ENCODE results near the gene ARHGEF18. TPM values are rescaled to one million over a fixed set of nuclear protein-coding genes. Genes with fewer than 3 reads are reported as not detected.
A peak's percentile ranks its signal among the peaks of the same experiment; 100 is the strongest.

ARHGEF18 gene
- total RNA-seq, 1 experiment from 2014 or later = 9.4 TPM

DNA sequence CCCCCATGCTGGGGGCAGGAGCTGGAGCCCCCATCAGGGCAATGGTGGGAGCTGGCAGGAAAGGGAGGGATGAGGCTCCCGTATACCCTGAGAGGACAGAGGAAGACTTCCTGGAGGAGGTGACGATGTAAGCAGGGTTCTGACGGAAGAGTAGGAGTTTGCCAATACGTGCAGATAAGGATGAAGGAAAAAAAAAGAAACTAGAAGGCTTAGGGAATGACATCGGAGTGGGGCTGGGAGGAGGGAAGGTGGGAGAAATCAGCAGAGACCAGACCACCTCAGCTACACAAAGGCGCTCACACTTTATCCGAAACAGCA is 32.3 kb downstream of the ARHGEF18 start:
- Histone ChIP-seq H3K4me3 (ENCODE audit: low read length) (no peak overlapping the region), H3K9me3 (ENCODE audit: low read length) (no peaks in the 10 kb centered on the region), H3K27me3 (ENCODE audit: low read length) (no peaks in the 10 kb centered on the region), H3K9me2 (replicated peaks; ENCODE audit: insufficient read depth, low read length) (no peaks in the 10 kb centered on the region), H4K20me1 (ENCODE audit: insufficient read depth, low read depth, low read length) (no peaks in the 10 kb centered on the region), H3K4me1 (ENCODE audit: low read length) (0 out of 2 replicates have a peak, but pooled peaks cover 5% of the 10 kb centered on the region), H3K27ac (ENCODE audit: low read length) (no peak overlapping the region), H3K4me2 (ENCODE audit: low read depth, low read length, poor library complexity, severe bottlenecking) (no peak overlapping the region), H3K36me3 (ENCODE audit: insufficient read depth, low read length) (no peaks in the 10 kb centered on the region), H3K79me2 (ENCODE audit: low read length) (no peaks in the 10 kb centered on the region), H3K9ac (ENCODE audit: low read length) (no peak overlapping the region), H2AFZ (ENCODE audit: low read length) (no peak overlapping the region)
- DNase-seq = no peak

DNA sequence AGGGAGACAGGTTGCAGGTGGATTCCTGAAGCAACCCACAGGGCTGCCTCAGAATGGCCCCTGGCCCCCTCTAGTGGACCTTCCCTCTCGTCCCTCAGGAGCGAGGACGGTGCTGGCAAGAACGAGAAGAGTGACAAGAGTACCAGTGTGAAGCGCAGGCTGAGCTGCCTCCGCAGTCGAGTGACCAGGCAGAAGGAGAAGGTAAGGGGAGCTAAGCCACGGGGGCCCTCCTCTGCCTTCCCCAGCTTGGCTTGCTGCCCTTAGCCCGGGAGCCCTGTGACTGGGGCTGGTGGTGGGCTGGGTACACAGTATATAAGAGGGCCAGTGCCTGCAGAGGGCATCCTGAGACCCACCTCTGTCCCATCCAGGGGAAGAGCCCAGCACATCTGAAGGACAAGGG is 34.0 kb downstream of the ARHGEF18 start:
- no peaks in the 10 kb centered on the region for H3K9me2 ChIP-seq (replicated peaks; ENCODE audit: insufficient read depth, low read length)
- no peak overlapping the region for H3K4me2 ChIP-seq (ENCODE audit: low read depth, low read length, poor library complexity, severe bottlenecking)
- H3K4me1 ChIP-seq (ENCODE audit: low read length) = 0 out of 2 replicates have a peak, but pooled peaks cover 5% of the 10 kb centered on the region
- no peak overlapping the region for H3K27ac ChIP-seq (ENCODE audit: low read length)
- no peak for DNase-seq
- no peaks in the 10 kb centered on the region for H3K9me3 ChIP-seq (ENCODE audit: low read length)
- no peaks in the 10 kb centered on the region for H3K79me2 ChIP-seq (ENCODE audit: low read length)
- no peaks in the 10 kb centered on the region for H3K27me3 ChIP-seq (ENCODE audit: low read length)
- H3K4me3 ChIP-seq (ENCODE audit: low read length) = no peak overlapping the region
- H4K20me1 ChIP-seq (ENCODE audit: insufficient read depth, low read depth, low read length) = no peaks in the 10 kb centered on the region
- no peak overlapping the region for H3K9ac ChIP-seq (ENCODE audit: low read length)
- no peak overlapping the region for H2AFZ ChIP-seq (ENCODE audit: low read length)
- H3K36me3 ChIP-seq (ENCODE audit: insufficient read depth, low read length) = no peaks in the 10 kb centered on the region

DNA sequence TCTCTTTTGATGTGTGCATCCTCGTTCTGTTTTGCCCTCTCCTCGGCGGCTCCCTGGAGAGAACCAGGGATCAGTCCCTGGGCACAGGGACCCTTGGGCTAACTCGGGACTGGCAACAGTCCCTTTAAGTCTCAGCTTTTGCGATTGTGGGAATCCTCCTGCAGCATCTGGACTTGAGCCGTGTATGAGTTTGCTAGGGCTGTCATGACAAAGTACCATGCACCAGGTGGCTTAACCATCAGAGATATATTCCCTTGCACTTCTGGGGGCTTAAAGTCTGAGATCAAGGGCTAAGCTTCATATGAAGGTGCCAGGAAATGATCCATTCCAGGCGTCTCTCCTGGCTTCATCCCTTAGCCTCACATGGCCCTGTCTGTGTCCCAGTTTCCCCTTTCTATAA is 34.5 kb downstream of the ARHGEF18 start:
- Histone ChIP-seq H3K27ac (ENCODE audit: low read length) (no peak overlapping the region), H3K27me3 (ENCODE audit: low read length) (no peaks in the 10 kb centered on the region), H3K36me3 (ENCODE audit: insufficient read depth, low read length) (no peaks in the 10 kb centered on the region), H4K20me1 (ENCODE audit: insufficient read depth, low read depth, low read length) (no peaks in the 10 kb centered on the region), H2AFZ (ENCODE audit: low read length) (no peak overlapping the region), H3K4me2 (ENCODE audit: low read depth, low read length, poor library complexity, severe bottlenecking) (no peak overlapping the region), H3K79me2 (ENCODE audit: low read length) (no peaks in the 10 kb centered on the region), H3K9me2 (replicated peaks; ENCODE audit: insufficient read depth, low read length) (no peaks in the 10 kb centered on the region), H3K9me3 (ENCODE audit: low read length) (no peaks in the 10 kb centered on the region), H3K4me1 (ENCODE audit: low read length) (0 out of 2 replicates have a peak, but pooled peaks cover 5% of the 10 kb centered on the region), H3K4me3 (ENCODE audit: low read length) (no peak overlapping the region), H3K9ac (ENCODE audit: low read length) (no peak overlapping the region)
- no peak for DNase-seq

GRCh38 chr19:7385062-7385461 is 36.3 kb downstream of the ARHGEF18 start:
- DNase-seq = no peak
- Histone ChIP-seq H3K27me3 (ENCODE audit: low read length) (no peaks in the 10 kb centered on the region), H3K79me2 (ENCODE audit: low read length) (no peaks in the 10 kb centered on the region), H3K4me1 (ENCODE audit: low read length) (0 out of 2 replicates have a peak, but pooled peaks cover 2% of the 10 kb centered on the region), H2AFZ (ENCODE audit: low read length) (no peak overlapping the region), H3K4me2 (ENCODE audit: low read depth, low read length, poor library complexity, severe bottlenecking) (no peak overlapping the region), H3K9me3 (ENCODE audit: low read length) (no peaks in the 10 kb centered on the region), H4K20me1 (ENCODE audit: insufficient read depth, low read depth, low read length) (no peaks in the 10 kb centered on the region), H3K9me2 (replicated peaks; ENCODE audit: insufficient read depth, low read length) (no peaks in the 10 kb centered on the region), H3K36me3 (ENCODE audit: insufficient read depth, low read length) (no peaks in the 10 kb centered on the region), H3K27ac (ENCODE audit: low read length) (no peak overlapping the region), H3K9ac (ENCODE audit: low read length) (no peak overlapping the region), H3K4me3 (ENCODE audit: low read length) (no peak overlapping the region)

DNA sequence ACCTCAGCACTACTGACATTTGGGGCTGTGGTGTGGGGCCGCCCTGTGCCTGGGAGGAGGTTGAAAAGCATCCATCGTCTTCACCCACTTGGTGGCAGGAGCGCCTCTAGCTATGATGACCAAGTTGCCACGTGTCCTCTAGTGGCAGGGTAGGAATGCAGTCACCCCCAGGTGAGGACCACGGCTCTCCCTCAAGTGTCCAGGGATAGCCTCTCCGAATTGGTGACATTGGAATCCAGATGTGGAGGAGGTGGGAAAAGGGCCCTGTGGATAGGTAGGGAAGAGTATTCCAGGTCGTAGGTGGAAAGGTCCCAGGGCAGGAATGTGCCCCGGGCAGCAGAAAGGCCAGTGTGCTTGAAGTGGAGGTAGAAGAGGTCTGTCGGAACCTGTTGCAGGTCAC is 37.6 kb downstream of the ARHGEF18 start:
- no peaks in the 10 kb centered on the region for H3K79me2 ChIP-seq (ENCODE audit: low read length)
- no peak overlapping the region for H3K4me3 ChIP-seq (ENCODE audit: low read length)
- H2AFZ ChIP-seq (ENCODE audit: low read length) = no peak overlapping the region
- no peaks in the 10 kb centered on the region for H3K9me2 ChIP-seq (replicated peaks; ENCODE audit: insufficient read depth, low read length)
- peak; percentile 53 for DNase-seq
- no peak overlapping the region for H3K27ac ChIP-seq (ENCODE audit: low read length)
- H3K4me1 ChIP-seq (ENCODE audit: low read length) = no peaks in the 10 kb centered on the region
- no peaks in the 10 kb centered on the region for H4K20me1 ChIP-seq (ENCODE audit: insufficient read depth, low read depth, low read length)
- no peaks in the 10 kb centered on the region for H3K27me3 ChIP-seq (ENCODE audit: low read length)
- no peaks in the 10 kb centered on the region for H3K36me3 ChIP-seq (ENCODE audit: insufficient read depth, low read length)
- no peaks in the 10 kb centered on the region for H3K9me3 ChIP-seq (ENCODE audit: low read length)
- H3K9ac ChIP-seq (ENCODE audit: low read length) = no peak overlapping the region
- no peak overlapping the region for H3K4me2 ChIP-seq (ENCODE audit: low read depth, low read length, poor library complexity, severe bottlenecking)

GRCh38 chr19:7386769-7387168 is 38.0 kb downstream of the ARHGEF18 start:
- Histone ChIP-seq H3K9me3 (ENCODE audit: low read length) (no peaks in the 10 kb centered on the region), H4K20me1 (ENCODE audit: insufficient read depth, low read depth, low read length) (no peaks in the 10 kb centered on the region), H2AFZ (ENCODE audit: low read length) (no peak overlapping the region), H3K27ac (ENCODE audit: low read length) (no peak overlapping the region), H3K36me3 (ENCODE audit: insufficient read depth, low read length) (no peaks in the 10 kb centered on the region), H3K27me3 (ENCODE audit: low read length) (no peaks in the 10 kb centered on the region), H3K4me3 (ENCODE audit: low read length) (no peak overlapping the region), H3K4me1 (ENCODE audit: low read length) (no peaks in the 10 kb centered on the region), H3K9ac (ENCODE audit: low read length) (no peak overlapping the region), H3K9me2 (replicated peaks; ENCODE audit: insufficient read depth, low read length) (no peaks in the 10 kb centered on the region), H3K4me2 (ENCODE audit: low read depth, low read length, poor library complexity, severe bottlenecking) (no peak overlapping the region), H3K79me2 (ENCODE audit: low read length) (no peaks in the 10 kb centered on the region)
- DNase-seq = no peak

DNA sequence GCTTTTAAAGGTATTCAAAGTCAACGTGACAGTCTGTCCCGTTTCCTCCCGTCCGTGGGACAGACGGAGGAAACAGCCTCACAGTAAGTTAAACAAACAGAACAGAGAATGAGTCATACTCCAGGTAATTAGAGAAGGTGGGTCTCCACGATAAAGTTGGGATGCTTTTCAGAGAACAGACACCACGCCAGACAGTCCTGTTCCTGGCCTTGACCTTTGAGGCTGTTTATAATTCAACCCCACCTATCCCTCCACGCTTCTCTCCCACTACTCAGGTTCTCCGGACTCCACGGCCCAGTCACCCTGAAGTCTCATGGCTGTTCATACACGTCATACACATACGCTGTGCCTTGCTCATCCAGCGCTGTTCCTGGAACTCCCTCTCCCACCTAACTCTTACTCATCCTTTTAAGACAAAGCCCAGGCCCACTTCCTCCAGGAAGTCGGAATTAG is 42.5 kb downstream of the ARHGEF18 start:
- H3K9ac ChIP-seq (ENCODE audit: low read length) = no peak overlapping the region
- no peaks in the 10 kb centered on the region for H3K27me3 ChIP-seq (ENCODE audit: low read length)
- no peak overlapping the region for H3K27ac ChIP-seq (ENCODE audit: low read length)
- no peaks in the 10 kb centered on the region for H3K9me3 ChIP-seq (ENCODE audit: low read length)
- no peaks in the 10 kb centered on the region for H3K36me3 ChIP-seq (ENCODE audit: insufficient read depth, low read length)
- no peak overlapping the region for H3K4me2 ChIP-seq (ENCODE audit: low read depth, low read length, poor library complexity, severe bottlenecking)
- H3K4me1 ChIP-seq (ENCODE audit: low read length) = peaks cover 11% of the 10 kb centered on the region
- no peak overlapping the region for H3K4me3 ChIP-seq (ENCODE audit: low read length)
- H3K79me2 ChIP-seq (ENCODE audit: low read length) = peaks cover 12% of the 10 kb centered on the region
- H3K9me2 ChIP-seq (replicated peaks; ENCODE audit: insufficient read depth, low read length) = no peaks in the 10 kb centered on the region
- no peak for DNase-seq
- H4K20me1 ChIP-seq (ENCODE audit: insufficient read depth, low read depth, low read length) = 0 out of 2 replicates have a peak, but pooled peaks cover 5% of the 10 kb centered on the region
- H2AFZ ChIP-seq (ENCODE audit: low read length) = no peak overlapping the region

GRCh38 chr19:7393459-7393858 is 44.7 kb downstream of the ARHGEF18 start:
- H3K9me2 ChIP-seq (replicated peaks; ENCODE audit: insufficient read depth, low read length) = no peaks in the 10 kb centered on the region
- H3K27me3 ChIP-seq (ENCODE audit: low read length) = no peaks in the 10 kb centered on the region
- no peak overlapping the region for H3K4me3 ChIP-seq (ENCODE audit: low read length)
- no peak overlapping the region for H2AFZ ChIP-seq (ENCODE audit: low read length)
- H3K27ac ChIP-seq (ENCODE audit: low read length) = no peak overlapping the region
- no peak overlapping the region for H3K4me2 ChIP-seq (ENCODE audit: low read depth, low read length, poor library complexity, severe bottlenecking)
- no peaks in the 10 kb centered on the region for H3K9me3 ChIP-seq (ENCODE audit: low read length)
- H3K9ac ChIP-seq (ENCODE audit: low read length) = no peak overlapping the region; the same call in 1 of the 2 replicates
- no peaks in the 10 kb centered on the region for H3K36me3 ChIP-seq (ENCODE audit: insufficient read depth, low read length)
- 0 out of 2 replicates have a peak, but pooled peaks cover 5% of the 10 kb centered on the region for H4K20me1 ChIP-seq (ENCODE audit: insufficient read depth, low read depth, low read length)
- peaks cover 33% of the 10 kb centered on the region for H3K79me2 ChIP-seq (ENCODE audit: low read length)
- H3K4me1 ChIP-seq (ENCODE audit: low read length) = peaks cover 24% of the 10 kb centered on the region
- no peak for DNase-seq

Measured in Karpas-422 (cell line).